GM21528 (cell line): ENCODE measurements around the gene FBLN1.

Experiments used
- ATAC-seq: cut with Tn5 transposase; IDR thresholded peaks from one replicate; pipeline ENCODE4 v1.9.1; 2021; ENCODE audit warnings: mild to moderate bottlenecking, moderate library complexity; ENCODE audit not compliant: unreplicated experiment, low FRiP score

FBLN1 gene

DNA sequence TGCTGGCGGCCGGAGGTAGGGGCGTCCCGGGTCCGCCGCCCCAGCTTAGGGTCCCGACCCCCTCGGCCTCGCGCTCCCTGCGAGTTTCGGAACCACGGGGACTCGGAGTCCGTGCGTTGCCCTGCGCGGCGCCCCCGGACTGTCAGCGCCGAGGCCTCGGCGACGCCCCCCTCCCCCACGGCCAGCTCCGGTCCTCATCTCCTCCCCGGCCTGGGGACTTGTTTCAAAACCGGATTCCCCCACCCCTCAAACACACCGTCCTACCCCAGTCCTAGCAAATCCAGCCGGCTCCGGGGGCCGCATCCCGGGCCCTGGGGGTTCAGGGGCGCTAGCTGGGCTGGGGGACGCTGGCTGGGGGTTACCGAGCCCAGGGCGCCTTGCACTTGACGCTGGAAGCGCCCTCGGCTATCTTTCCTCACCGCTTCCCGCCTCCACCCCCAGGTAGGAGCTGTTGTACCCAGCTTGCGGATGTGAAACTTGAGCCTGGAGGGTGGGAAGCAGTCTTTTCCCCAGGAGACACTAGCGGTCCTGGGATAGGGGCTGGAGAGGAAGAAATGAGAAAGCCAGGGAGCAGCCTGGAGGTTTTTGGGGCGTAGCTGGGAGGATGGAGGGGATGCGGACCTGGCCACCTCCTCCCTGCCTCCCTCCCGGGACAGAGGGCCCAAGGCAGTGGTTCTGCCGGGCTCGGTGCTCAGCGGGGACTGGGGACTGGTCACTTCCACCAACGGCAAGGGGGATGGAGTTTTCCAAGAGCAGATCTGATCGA, 550 bp downstream of the FBLN1 start:
- no peak for ATAC-seq

DNA sequence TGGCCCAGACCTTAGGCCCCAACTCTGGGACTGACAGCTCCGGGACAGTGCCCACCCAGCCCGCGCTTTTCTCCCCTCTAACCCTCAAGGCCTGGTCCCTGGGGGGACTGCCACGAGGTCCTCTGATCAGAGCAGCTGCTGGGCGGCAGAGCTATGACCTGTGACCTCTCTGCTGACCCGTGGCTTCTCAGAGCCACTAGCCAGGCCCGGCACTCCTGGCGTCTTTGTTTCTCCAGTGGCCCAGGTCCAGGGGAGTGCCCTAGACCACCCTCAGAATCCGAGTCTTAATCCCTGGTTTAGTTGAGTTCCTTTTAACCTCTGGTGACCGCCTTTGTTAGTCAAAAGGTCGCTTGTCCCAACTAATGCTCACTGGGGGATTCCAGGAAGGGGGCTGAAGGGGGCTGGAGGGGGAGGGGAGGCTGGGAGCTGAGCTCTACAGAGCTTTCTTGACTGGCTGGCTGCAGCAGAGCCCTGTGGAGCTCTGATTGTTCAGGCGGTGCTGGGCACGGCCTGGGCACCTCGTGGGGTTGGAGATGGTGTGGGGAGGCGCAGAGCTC, 1.2 kb downstream of the FBLN1 start:
- no peak for ATAC-seq

DNA sequence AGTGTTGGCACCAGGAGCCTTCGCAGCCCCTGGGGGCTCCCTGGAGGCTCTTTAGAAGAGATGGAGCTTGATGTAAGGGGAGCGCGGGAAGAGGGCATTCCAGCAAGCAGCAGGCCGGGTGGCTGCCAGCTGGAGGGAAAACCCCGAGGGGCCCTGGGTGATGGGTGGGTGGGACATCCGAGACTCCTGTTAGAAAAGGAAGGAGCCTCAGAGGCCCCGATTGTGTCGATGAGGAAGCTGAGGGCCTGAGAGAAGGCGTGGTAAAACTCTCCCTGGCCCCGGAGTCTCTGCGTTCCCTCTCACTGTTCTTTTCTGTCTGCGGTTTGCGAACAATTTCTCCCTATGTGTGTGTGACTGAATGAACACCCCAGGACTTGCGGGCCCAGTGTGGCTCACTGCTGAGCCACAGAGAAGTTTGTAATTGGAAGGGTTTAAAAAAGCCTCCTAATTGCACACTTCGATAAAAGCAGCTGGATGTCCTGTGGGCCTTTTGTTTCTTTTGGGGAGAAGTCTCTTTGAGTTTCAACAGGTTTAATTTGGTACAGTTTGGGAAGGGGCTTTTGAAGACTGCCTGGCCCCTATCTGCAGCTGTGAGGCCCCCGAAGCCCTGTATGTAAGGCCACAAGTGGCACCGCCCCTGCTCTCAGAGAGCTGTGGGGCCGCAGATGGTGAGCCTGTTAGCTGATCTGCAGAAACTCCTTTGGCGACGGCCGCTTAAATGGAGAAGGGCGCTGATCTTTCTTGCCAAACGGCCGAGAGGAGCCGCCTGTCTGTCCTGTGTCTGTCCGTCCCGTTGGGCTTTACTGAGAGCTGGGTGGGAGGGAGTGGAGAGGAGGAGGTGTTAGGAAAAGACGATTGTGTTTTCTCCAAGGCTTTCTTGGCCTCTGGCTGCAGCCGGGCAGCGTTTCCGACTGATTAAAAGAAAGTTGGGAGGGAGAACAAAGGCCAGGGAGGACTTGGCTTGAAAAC, 2.0 kb downstream of the FBLN1 start:
- ATAC-seq = no peak

DNA sequence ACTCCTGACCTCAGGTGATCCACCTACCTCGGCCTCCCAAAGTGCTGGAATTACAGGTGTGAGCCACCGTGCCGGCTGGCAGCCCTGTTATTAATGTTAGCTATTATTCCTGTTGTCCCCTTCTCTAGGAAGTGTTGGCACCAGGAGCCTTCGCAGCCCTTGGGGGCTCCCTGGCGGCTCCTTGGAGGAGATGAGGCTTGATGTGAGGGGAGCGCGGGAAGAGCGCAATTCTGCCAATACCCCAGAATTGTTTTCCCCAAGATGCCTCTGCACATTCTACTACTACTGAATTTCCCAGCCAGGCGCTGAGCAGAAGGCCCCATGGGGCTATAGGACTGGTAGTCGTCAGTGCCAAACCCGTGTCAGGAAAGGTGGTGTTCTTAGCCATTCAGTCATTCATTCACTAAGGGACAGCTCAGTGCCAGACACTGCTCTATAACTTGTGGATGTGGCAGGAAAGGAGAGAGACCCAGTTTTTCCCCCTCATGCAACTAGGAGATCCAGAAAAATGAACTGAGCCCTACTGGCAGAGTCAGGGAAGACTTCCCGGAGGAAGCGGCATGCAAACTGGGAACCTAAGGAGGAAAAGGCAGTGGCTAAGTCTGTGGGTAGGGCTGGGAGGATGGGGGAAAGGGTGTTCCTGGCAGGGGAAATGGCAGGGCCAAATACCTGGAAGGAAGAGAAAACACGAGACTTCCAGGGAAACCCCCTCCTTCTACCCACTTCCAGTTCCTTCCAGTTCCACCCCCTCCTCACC, 3.5 kb downstream of the FBLN1 start:
- ATAC-seq = no peak

DNA sequence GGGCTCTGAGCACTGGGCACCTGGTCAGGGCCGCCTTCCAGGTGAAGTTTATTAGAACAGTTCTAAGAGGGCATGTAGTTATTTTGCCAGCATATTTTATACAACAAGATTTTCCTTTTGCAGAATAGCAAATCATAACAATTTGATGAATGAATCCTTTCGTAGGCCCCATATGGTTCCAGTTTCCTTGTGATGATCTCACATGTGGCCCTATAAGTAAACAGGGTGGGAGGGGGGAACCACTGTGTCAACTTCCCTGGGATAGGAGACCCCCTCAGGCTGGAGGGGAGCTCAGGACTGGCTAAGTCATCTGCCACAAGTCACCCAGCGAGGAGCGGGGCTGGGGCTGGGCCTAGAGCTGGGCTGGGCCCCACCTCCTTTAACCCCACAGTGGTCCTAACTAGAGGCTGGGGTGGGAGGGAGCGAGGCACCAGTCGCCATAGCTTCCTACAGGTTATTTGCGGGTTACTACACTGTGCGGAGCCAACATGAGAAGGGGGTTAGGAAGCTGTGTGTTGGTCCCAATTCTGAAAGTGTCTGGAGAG, 4.2 kb downstream of the FBLN1 start:
- no peak for ATAC-seq

DNA sequence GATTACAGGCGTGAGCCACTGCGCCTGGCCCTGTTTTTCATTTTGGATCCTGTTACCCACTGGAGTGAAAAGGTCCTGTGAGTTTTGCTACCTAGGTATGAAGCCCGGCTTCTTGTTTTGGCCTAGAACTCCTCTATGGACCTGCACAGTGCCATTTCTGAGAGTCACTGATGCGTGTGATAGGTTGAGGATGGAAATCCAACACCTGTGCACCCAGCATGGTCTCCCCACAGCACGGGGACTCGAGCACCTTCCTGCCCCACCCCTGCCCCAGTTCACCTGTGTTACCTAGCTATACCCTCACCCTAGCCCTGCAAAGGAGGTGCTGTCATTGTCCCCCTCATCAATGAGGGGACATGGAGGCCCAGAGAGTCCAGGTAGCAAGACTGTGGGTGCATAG, 5.1 kb downstream of the FBLN1 start:
- no peak for ATAC-seq

DNA sequence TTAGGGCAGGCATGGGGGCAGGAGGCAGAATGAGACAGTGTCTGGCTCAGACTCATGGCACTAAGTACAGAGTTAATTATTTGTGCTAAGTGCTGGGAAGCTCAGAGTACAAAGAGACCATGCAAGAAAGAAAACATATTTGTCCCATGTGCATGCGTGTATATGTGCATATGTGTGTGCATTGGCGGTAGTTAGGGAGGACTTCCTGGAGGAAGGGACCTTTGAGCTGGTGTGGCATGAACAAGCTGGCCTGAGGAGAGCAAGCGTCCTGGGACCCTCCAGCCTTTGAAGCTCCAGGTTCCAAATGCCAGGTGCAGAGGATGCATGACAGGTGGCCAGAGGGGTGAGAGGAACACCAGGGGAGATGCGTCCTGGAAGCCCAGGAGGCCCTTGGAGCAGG, 6.1 kb downstream of the FBLN1 start:
- no peak for ATAC-seq

DNA sequence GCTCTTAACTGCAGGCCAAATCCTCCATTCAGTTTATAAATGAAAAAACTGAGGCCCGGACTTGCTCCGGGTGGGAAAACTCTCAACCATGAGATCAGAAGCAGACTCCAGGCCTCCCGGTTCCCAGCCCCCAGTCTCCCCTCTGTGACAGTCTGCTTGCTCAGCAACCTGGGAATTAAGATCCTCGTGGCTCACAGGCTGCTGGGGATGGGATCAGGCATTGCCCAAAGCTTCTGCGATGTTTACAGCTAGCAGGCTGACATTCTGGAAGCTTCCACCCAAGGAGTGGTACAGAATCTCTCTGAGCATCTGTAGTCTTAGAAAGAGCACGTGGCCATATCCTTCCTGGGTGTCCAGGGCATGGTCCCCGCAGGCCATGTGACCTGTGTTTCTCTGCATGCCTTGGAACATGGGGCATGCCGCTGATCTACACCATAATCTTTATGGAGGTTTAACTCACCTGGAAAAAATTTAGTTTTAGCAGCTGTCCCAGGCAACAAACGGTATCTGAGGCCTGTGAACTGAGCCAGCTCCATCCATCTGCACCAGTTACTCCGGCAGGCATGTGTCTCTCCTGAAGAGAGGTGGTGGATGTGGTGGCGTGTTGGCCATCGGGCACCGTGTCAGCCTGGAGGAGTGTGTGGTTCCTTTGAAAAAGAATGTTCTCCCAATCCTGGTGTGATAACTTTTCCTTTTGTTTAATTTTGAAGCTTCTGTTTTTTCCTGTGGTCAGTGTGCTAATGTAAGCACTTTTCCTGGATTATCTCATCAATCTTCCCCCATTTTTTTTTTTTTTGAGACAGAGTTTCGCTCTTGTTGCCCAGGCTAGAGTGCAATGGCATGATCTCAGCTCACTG, 7.9 kb downstream of the FBLN1 start:
- ATAC-seq = no peak

DNA sequence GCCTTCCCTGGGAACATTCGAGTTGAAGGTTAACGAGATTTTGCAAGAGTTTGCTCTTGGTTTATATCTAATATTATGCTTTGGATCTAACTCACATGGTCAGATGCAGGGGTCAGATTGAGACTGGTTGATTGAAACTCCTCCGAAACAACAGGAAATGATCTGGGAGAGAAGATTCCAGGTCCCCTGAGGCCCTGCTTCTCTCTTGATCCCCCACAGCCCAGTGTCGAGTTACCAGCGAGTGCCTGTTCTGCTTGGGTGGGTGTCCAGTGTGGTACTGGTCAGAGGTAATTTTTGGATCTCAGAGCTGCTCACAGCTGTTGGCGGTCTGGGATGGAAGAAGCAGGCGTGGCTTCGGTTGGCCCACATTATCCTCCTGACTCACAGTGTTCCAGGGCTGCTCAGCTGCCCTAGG, 9.2 kb downstream of the FBLN1 start:
- ATAC-seq = no peak

DNA sequence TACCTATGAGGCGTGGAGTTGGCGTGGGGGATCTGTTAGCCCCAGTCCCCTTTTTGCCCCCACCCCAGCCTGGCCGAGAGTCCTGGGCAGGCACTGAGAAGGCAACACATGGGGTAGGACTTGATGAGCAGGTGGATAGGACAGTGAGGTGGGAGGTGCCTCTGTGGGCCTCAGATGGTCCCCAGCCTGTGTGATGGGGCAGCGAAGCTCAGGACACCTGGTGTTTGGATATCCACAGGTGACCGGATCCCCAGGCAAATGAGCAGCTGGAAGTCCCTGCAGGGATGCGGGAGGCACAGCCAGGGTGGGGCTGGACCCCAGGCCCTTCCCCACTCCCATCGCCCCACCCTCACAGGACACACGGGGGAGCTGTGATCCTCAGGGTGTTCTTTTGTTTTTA, 9.7 kb downstream of the FBLN1 start:
- ATAC-seq = no peak

DNA sequence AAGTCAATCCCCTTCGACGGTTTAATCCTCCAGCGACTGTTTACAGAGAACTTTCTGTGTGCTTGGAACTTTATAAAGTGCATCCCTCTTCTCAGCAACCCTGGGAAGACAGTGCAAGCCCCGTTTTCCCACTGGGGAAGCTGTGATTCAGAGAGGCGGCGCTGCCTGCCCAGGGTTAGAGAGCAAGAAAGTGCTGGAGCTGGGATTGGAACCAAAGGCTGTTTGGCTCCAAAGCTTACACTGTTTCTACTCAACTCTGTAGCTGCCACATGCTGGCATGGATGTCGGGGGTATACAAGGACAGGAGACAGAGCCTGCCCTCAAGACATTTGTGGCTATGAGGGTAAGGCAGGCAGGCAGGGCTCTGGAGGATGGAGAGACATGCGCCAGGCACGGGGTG, 13.0 kb downstream of the FBLN1 start:
- ATAC-seq = no peak

DNA sequence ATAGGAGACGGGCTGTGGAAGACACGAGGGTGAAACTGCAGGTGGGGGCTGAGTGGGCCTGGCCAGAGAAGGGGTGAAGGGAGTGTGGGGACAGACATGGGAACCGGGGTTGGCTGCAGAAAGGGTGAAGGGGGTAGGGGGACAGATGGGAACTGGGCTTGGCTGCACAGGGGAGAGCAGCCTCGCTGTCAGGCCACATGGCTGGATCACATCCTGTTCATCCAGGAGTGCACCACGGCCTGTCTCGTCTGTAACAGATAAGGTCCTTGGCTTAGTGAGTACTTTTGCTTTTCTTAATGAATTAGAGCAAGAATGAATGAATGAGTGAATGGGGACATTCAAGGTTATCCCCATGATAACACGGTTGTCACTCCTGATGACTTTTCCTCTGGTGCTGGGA, 13.5 kb downstream of the FBLN1 start:
- ATAC-seq = no peak

DNA sequence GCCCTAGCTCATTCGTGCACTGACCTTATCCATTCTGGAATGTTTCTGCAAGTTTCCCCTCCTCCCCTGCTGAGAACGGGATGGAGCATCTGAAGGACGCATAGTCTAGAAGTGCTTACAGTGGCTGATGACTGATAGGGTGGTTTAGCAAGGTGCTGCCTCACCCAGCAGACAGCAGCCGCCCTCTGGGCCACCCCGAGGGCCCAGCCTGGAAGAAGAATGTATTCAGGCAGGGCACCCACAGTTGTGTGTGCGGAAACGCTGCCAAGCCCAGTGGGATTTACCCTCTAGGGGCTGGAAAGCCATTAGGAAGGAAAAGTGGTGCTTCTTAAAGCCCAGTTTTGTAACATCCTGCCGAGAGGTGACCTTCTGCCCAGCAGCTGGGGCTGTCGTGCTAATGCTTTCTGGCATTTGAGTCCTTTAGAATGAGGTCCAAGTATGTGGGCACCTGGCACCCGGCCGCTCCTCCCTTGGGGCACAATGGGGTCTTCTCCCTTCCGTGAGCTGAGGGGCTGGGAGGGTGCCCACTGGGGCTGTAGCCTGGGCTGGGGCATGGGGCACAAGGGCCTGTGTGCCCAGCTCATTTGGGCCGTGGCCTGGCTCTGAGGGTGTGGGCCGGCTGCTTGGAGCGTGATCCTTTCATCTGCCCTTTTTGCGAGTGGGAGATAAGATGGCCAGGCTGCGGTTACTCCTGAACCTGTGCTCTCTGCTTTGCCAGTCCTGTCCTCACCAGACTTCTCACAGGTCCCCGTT, 14.4 kb downstream of the FBLN1 start:
- ATAC-seq = no peak

DNA sequence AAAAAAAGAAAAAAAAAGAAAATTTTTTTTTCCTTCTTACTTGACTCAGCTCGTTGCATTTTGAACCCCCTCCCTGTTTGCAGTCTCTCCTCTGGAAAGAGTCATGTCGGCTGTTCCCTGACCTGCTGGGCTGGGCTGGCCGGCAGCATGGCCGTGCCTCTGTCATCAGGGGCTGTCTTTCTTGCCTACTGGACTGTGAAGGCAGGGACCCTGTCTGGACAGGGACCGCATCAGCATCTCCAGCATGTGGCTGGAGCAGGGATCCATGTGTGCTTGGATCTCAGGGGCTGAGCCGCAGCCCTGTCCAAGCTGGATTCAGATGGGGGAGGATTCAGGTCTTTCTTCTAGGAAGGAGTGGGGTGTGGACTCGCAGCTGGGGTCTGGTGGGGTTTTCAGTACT, 15.5 kb downstream of the FBLN1 start:
- no peak for ATAC-seq

DNA sequence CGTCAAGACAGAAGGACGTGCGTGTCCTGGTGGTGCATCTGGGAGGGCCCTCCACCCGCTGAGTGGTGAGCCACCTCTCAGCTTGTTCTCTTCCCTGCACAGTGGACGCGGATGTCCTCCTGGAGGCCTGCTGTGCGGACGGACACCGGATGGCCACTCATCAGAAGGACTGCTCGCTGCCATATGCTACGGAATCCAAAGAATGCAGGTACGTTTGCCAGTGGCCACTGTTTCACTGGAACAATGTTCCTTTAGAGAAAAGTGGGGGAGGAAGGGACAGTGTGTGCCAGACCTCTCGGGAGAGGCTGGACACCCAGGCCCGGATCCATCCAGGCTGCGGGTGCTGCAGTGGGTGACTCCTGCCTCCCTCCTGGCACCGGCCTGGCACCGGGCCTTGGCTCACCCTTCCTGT, 15.9 kb downstream of the FBLN1 start:
- no peak for ATAC-seq

DNA sequence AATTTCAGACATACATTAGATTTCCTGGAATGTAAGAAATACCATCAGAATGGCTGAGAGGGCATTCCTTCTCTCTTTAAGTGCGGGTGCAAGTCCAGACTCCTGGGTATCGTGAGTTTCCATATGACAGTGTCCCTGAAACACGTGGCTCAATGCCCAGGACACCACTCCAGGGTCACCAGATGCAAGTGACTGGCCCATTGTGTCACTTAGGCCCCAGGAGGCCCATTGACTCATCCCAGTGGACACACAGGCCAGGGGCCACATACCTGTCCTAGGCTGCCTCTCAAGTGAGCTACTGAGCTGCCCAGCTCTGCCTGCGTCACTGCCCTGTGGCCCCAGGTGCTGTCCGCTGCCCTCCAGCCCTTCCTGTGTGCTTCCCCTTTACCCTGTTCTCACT, 18.5 kb downstream of the FBLN1 start:
- no peak for ATAC-seq

DNA sequence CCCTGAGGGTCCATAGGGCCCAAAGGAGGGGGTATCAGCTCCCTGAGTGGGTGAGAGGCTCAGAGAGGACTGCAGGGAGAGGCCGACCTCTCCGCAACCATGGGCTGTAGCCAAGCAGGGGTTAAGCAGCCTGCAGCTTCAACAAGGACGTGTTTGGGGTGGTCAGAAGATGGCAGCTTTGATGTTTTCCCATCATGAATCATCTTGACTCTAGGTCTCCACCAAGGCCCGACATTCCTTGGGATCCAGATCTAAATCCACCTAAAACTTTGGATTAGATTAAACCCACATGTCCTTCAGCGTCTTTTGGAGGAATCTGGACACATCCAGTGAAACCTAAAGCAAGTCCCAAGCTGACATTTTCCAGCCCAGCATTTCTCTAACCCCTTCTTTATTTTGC, 19.8 kb downstream of the FBLN1 start:
- no peak for ATAC-seq

DNA sequence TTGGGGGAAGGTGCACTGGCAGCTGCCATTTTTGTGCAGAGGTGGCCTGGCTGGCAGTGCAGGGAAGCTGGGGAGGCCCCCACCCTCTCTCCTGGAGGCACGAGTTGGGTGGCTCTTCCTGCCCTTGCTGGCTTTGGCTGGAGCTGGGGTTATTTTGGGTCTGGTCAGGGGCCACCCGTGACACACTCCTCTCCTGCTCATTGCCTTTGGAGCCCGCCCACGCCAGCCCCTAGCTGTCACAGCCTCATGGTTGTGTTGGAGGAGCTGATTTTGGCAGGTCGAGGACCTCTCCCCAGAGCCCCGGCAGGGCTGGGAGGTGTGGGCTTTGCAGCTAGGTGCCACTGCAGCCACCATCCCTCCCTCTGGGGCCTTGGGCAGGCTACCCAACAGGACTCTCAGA, 21.5 kb downstream of the FBLN1 start:
- ATAC-seq = no peak

DNA sequence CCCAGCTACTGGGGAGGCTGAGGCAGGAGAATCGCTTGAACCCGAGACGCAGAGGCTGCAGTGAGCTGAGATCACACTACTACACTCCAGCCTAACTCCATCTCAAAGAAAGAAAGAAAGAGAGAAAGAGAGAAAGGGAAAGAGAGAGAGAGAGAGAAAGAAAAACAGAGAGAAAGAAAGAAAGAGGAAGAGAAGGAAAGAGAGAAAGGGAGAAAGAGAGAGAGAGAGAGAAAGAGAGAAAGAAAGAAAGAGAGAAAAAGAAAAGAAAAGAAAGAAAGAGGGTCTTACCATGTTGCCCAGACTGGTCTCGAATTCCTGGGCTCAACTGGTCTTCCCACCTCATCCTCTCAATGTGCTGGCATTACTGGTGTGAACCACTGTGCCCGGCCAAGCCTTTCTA, 22.3 kb downstream of the FBLN1 start:
- ATAC-seq = no peak
